A549 treated with DMSO at 1 μM for 4 hours (cell line): ENCODE results near the gene FNIP1. TPM values are rescaled to one million over a fixed set of nuclear protein-coding genes. Genes with fewer than 3 reads are reported as not detected.

Experiments used
- total RNA-seq: library from RNA; stranded (reverse); fragments of 200-300 nt; extraction: Qiagen RNA extraction; gene quantifications from 5 replicates; pipeline ENCODE4 v1.2.3, GENCODE V29; 2022; ENCODE audit warnings: low read depth

The FNIP1 gene
- 11.7 to 15.0 TPM (median 14.2 TPM) in 5 replicates for total RNA-seq

GRCh38 chr5:131796793-131797693, at the start of gene FNIP1:
FNIP1 (minus strand) TSS chr5:131797017; CDS start chr5:131796921, 96 bp downstream.

GRCh38 chr5:131634996-131635683, 161.7 kb downstream of the FNIP1 start, which contains the start of gene RAPGEF6:
RAPGEF6 (minus strand) TSS chr5:131635229; CDS start chr5:131635030, 199 bp downstream.

Other genes with a start within 250 kb of the FNIP1 start
- 6.4 to 9.3 TPM (median 7.6 TPM) in 5 replicates for gene RAPGEF6, start 161.8 kb downstream of the FNIP1 start, total RNA-seq
- not detected in 5 replicates for gene MEIKIN, start 148.6 kb upstream of the FNIP1 start, total RNA-seq
- 0.07 to 0.16 TPM (median 0.10 TPM) in 4 of 5 replicates, not detected in the other for gene ACSL6, start 214.6 kb upstream of the FNIP1 start, total RNA-seq